HEK293 (cell line): ENCODE results near the gene BBLN.

Experiments used
- CTCF ChIA-PET: fragments of 350-600 bp; formaldehyde crosslinking; extraction: SDS; loops from one replicate; lab custom pipeline; 2021; ENCODE audit warnings: antibody characterized with exemption; lab: Yijun Ruan, JAX
- POLR2A ChIA-PET: fragments of 300-600 bp; formaldehyde crosslinking; extraction: SDS; loops from one replicate; lab custom pipeline; 2020; ENCODE audit warnings: antibody characterized with exemption, inconsistent platforms; lab: Yijun Ruan, JAX
- H3K27ac ChIP-seq: fragments of 200-500 bp; sonication (Bioruptor generic); 2 replicates; pipeline ENCODE4 v1.5.1; 2014; ENCODE audit warnings: low read depth, low read length, control low read depth, inconsistent platforms; ENCODE audit errors: extremely low read depth
- H3K36me3 ChIP-seq, 2 experiments: fragments of 200-500 bp in 1 of 2; sonication (Bioruptor generic) in 1 of 2; 1 replicate in 1 of 2; 2 replicates in 1 of 2; pipeline ENCODE4 v1.5.1; 2014 to 2017; ENCODE audit warnings: inconsistent platforms in 2 of 2, low read length in 2 of 2; ENCODE audit not compliant: control insufficient read depth in 2 of 2, insufficient read depth in 1 of 2
- H3K4me1 ChIP-seq: fragments of 200-500 bp; sonication (Bioruptor generic); 2 replicates; pipeline ENCODE4 v1.5.1; 2014; ENCODE audit warnings: mild to moderate bottlenecking, low read length, inconsistent platforms; ENCODE audit not compliant: control insufficient read depth, insufficient read depth
- H3K4me3 ChIP-seq: 2 replicates; pipeline ENCODE4 v1.5.1; 2011; ENCODE audit warnings: low read depth, mild to moderate bottlenecking, control low read depth, low read length, moderate library complexity
- H3K9me3 ChIP-seq: fragments of 200-500 bp; sonication (Bioruptor generic); 2 replicates; pipeline ENCODE4 v1.5.1; 2014; ENCODE audit warnings: low read depth, low read length, inconsistent platforms; ENCODE audit not compliant: control insufficient read depth, insufficient read depth
- AEBP2 ChIP-seq: fragments of 450-650 bp; formaldehyde crosslinking; IDR thresholded peaks from 2 replicates; pipeline ENCODE4 v1.5.1; 2016; ENCODE audit warnings: missing biosample characterization, missing genetic modification characterization, borderline replicate concordance
- GFI1B ChIP-seq: fragments of 450-650 bp; formaldehyde crosslinking; IDR thresholded peaks from 2 replicates; pipeline ENCODE4 v1.5.1; 2016; ENCODE audit warnings: missing biosample characterization, missing genetic modification characterization
- HIC1 ChIP-seq: fragments of 450-650 bp; formaldehyde crosslinking; IDR thresholded peaks from 2 replicates; pipeline ENCODE4 v1.5.1; 2016; ENCODE audit warnings: missing biosample characterization, missing genetic modification characterization
- MZF1 ChIP-seq: fragments of 450-650 bp; formaldehyde crosslinking; IDR thresholded peaks from 2 replicates; pipeline ENCODE4 v1.5.1; 2017; ENCODE audit warnings: missing biosample characterization, missing genetic modification characterization, borderline replicate concordance
- PRDM1 ChIP-seq: fragments of 450-650 bp; formaldehyde crosslinking; IDR thresholded peaks from 2 replicates; pipeline ENCODE4; 2016; ENCODE audit warnings: missing biosample characterization, missing genetic modification characterization
- PRDM10 ChIP-seq: fragments of 450-650 bp; formaldehyde crosslinking; IDR thresholded peaks from 2 replicates; pipeline ENCODE4 v1.5.1; 2016; ENCODE audit warnings: missing biosample characterization, missing genetic modification characterization
- SP3 ChIP-seq: fragments of 450-650 bp; formaldehyde crosslinking; IDR thresholded peaks from 2 replicates; pipeline ENCODE4 v1.5.1; 2016; ENCODE audit warnings: missing biosample characterization, missing genetic modification characterization
- ZBTB21 ChIP-seq: fragments of 450-650 bp; formaldehyde crosslinking; IDR thresholded peaks from 2 replicates; pipeline ENCODE4 v1.5.1; 2017; ENCODE audit warnings: missing biosample characterization, missing genetic modification characterization
- ZBTB7A ChIP-seq: fragments of 450-650 bp; formaldehyde crosslinking; IDR thresholded peaks from 2 replicates; pipeline ENCODE4 v1.5.1; 2016; ENCODE audit warnings: low read depth, missing biosample characterization, missing genetic modification characterization
- ZNF26 ChIP-seq: fragments of 450-650 bp; formaldehyde crosslinking; IDR thresholded peaks from 2 replicates; pipeline ENCODE4 v1.5.1; 2016; ENCODE audit warnings: missing biosample characterization, missing genetic modification characterization
- ZNF335 ChIP-seq: fragments of 450-650 bp; formaldehyde crosslinking; conservative IDR thresholded peaks from 2 replicates; pipeline ENCODE4 v1.5.1; 2016; ENCODE audit warnings: missing biosample characterization, missing genetic modification characterization
- ZNF354C ChIP-seq: fragments of 450-650 bp; formaldehyde crosslinking; IDR thresholded peaks from 2 replicates; pipeline ENCODE4 v1.5.1; 2016; ENCODE audit warnings: missing biosample characterization, missing genetic modification characterization, low read depth, borderline replicate concordance
- ZNF394 ChIP-seq: fragments of 450-650 bp; formaldehyde crosslinking; IDR thresholded peaks from 2 replicates; pipeline ENCODE4 v1.5.1; 2016; ENCODE audit warnings: missing biosample characterization, missing genetic modification characterization, mild to moderate bottlenecking, moderate library complexity, borderline replicate concordance
- ZNF473 ChIP-seq: fragments of 450-650 bp; formaldehyde crosslinking; IDR thresholded peaks from 2 replicates; pipeline ENCODE4 v1.5.1; 2017; ENCODE audit warnings: missing biosample characterization, missing genetic modification characterization
- ZNF544 ChIP-seq: fragments of 450-650 bp; formaldehyde crosslinking; IDR thresholded peaks from 2 replicates; pipeline ENCODE4 v1.5.0; 2017; ENCODE audit warnings: missing biosample characterization, missing genetic modification characterization
- ZNF555 ChIP-seq: fragments of 450-650 bp; formaldehyde crosslinking; conservative IDR thresholded peaks from 2 replicates; pipeline ENCODE4 v1.5.1; 2017; ENCODE audit warnings: missing biosample characterization, mild to moderate bottlenecking, missing genetic modification characterization, inconsistent platforms
- ZNF571 ChIP-seq: fragments of 450-650 bp; formaldehyde crosslinking; IDR thresholded peaks from 2 replicates; pipeline ENCODE4 v1.5.0; 2017; ENCODE audit warnings: missing biosample characterization, missing genetic modification characterization
- ZNF624 ChIP-seq: fragments of 450-650 bp; formaldehyde crosslinking; IDR thresholded peaks from 2 replicates; pipeline ENCODE4 v1.5.1; 2017; ENCODE audit warnings: missing biosample characterization, missing genetic modification characterization
- ZNF670 ChIP-seq: fragments of 450-650 bp; formaldehyde crosslinking; IDR thresholded peaks from 2 replicates; pipeline ENCODE4 v1.5.1; 2016; ENCODE audit warnings: missing biosample characterization, missing genetic modification characterization, low read depth
- ZNF768 ChIP-seq: fragments of 450-650 bp; formaldehyde crosslinking; IDR thresholded peaks from 2 replicates; pipeline ENCODE4 v1.5.1; 2018; ENCODE audit warnings: missing biosample characterization, mild to moderate bottlenecking, missing genetic modification characterization

Gene BBLN

GRCh38 chr9:128142596-128142995, 17.5 kb upstream of the BBLN start:
- no peak overlapping the region for H3K27ac ChIP-seq
- ChIA-PET CTCF (interaction anchor here (0.6 to 2.3 kb wide), 2 partner anchors 25 to 1436 kb away, joined by 3 to 14 read pairs; no protein-coding TSS in a partner anchor), POLR2A (interaction anchor here (0.6 kb wide), 1 partner anchor 316 kb away, joined by 4 read pairs; no protein-coding TSS in a partner anchor)
- no peaks in the 10 kb centered on the region for H3K9me3 ChIP-seq
- H3K4me1 ChIP-seq: no peaks in the 10 kb centered on the region
- no peaks in the 10 kb centered on the region for H3K36me3 ChIP-seq
- H3K4me3 ChIP-seq: no peak overlapping the region
- TF ChIP-seq ZNF670: no peak
- TF ChIP-seq ZBTB21: no peak
- TF ChIP-seq PRDM10 (tag by site-specific recombination): no peak
- TF ChIP-seq ZNF473 (tag by site-specific recombination): no peak
- no peak for TF ChIP-seq ZBTB7A (tag by site-specific recombination)
- TF ChIP-seq HIC1 (tag by site-specific recombination): no peak
- TF ChIP-seq ZNF354C: no peak
- no peak for TF ChIP-seq PRDM1 (tag by site-specific recombination)
- no peak for TF ChIP-seq ZNF555 (tag by site-specific recombination)
- no peak for TF ChIP-seq ZNF544 (tag by site-specific recombination)
- no peak for TF ChIP-seq AEBP2
- no peak for TF ChIP-seq ZNF394
- TF ChIP-seq ZNF335 (tag by site-specific recombination): no peak
- TF ChIP-seq ZNF624 (tag by site-specific recombination): no peak
- no peak for TF ChIP-seq ZNF26 (tag by site-specific recombination)
- no peak for TF ChIP-seq MZF1 (tag by site-specific recombination)
- no peak for TF ChIP-seq ZNF768 (tag by site-specific recombination)
- TF ChIP-seq SP3 (tag by site-specific recombination): no peak
- TF ChIP-seq GFI1B (tag by site-specific recombination): no peak
- TF ChIP-seq ZNF571: no peak
